Measurements from ENCODE around the gene GTF2A1L. TPM values are rescaled to one million over a fixed set of nuclear protein-coding genes. Genes with fewer than 3 reads are reported as not detected.
"Not testable (repeated sequence)": the region's sequence is repeated elsewhere in the genome, so short reads cannot be mapped to it uniquely, and the experiment has no call there.

GTF2A1L gene
- total and polyA plus RNA-seq, 4 experiments from 2014 or later, result not detected

- no peak overlapping the region for H3K27ac ChIP-seq (ENCODE audit: low read depth, low read length)
- no peaks in the 10 kb centered on the region for H3K27me3 ChIP-seq (ENCODE audit: insufficient read depth, low read length)
- no peaks in the 10 kb centered on the region for H3K4me1 ChIP-seq (ENCODE audit: insufficient read depth, low read length)
- no peak overlapping the region for H3K27ac Mint-ChIP-seq
- no peak overlapping the region for H3K4me3 ChIP-seq (ENCODE audit: low read length in 2 of 2)
- no peaks in the 10 kb centered on the region for H3K36me3 Mint-ChIP-seq
- POLR2A ChIA-PET (ENCODE audit: partially characterized antibody), result no interaction called here
- H3K27me3 Mint-ChIP-seq, result peaks cover 9% of the 10 kb centered on the region in 2 donors
- no peak for DNase-seq
- no peaks in the 10 kb centered on the region for H3K36me3 ChIP-seq (ENCODE audit: insufficient read depth, low read length)
- H3K9me3 Mint-ChIP-seq, result no peaks in the 10 kb centered on the region
- intact Hi-C loops (cut with micrococcal nuclease), result loop anchor here (10.0 kb wide), 1 partner anchor 1537 kb away; no protein-coding TSS in a partner anchor
- no peak overlapping the region for H3K4me3 Mint-ChIP-seq
- H3K9me3 ChIP-seq (ENCODE audit: control insufficient read depth in 1 of 2, low read length in 2 of 2), result no peaks in the 10 kb centered on the region
- CTCF ChIA-PET (ENCODE audit: partially characterized antibody), result no interaction called here
- no peaks in the 10 kb centered on the region for H3K4me1 Mint-ChIP-seq
Measured at GRCh38 chr2:48607307-48608014, 10.2 kb upstream of the GTF2A1L start.

GRCh38 chr2:48613211-48613610, 4.4 kb upstream of the GTF2A1L start:
- CTCF ChIA-PET (ENCODE audit: partially characterized antibody), result no interaction called here
- H3K4me1 ChIP-seq (ENCODE audit: insufficient read depth, low read length), result no peaks in the 10 kb centered on the region
- Mint-ChIP-seq H3K9me3 (peaks cover 0 to 7% (median 0%) of the 10 kb centered on the region in 8 donors), H3K27me3 (peaks cover 9 to 16% of the 10 kb centered on the region in 2 donors), H3K27ac (no peak overlapping the region), H3K4me1 (no peaks in the 10 kb centered on the region), H3K4me3 (no peak overlapping the region), H3K36me3 (no peaks in the 10 kb centered on the region)
- no peaks in the 10 kb centered on the region for H3K36me3 ChIP-seq (ENCODE audit: insufficient read depth, low read length)
- POLR2A ChIA-PET (ENCODE audit: partially characterized antibody), result no interaction called here
- no peak overlapping the region for H3K27ac ChIP-seq (ENCODE audit: low read depth, low read length)
- intact Hi-C loops (cut with micrococcal nuclease), result no loop called here
- no peaks in the 10 kb centered on the region for H3K27me3 ChIP-seq (ENCODE audit: insufficient read depth, low read length)
- no peaks in the 10 kb centered on the region for H3K9me3 ChIP-seq (ENCODE audit: control insufficient read depth in 1 of 2, low read length in 2 of 2)
- no peak for DNase-seq
- no peak overlapping the region for H3K4me3 ChIP-seq (ENCODE audit: low read length in 2 of 2)

- H3K4me1 ChIP-seq (ENCODE audit: insufficient read depth, low read length); DNase-seq; H3K27ac ChIP-seq (ENCODE audit: low read depth, low read length); CTCF ChIA-PET (ENCODE audit: partially characterized antibody); H3K27ac Mint-ChIP-seq; H3K27me3 ChIP-seq (ENCODE audit: insufficient read depth, low read length); H3K36me3 ChIP-seq (ENCODE audit: insufficient read depth, low read length); H3K4me3 Mint-ChIP-seq; H3K4me1 Mint-ChIP-seq; H3K36me3 Mint-ChIP-seq; H3K9me3 Mint-ChIP-seq; H3K4me3 ChIP-seq (ENCODE audit: low read length in 2 of 2); H3K9me3 ChIP-seq (ENCODE audit: control insufficient read depth in 1 of 2, low read length in 2 of 2); intact Hi-C loops (cut with micrococcal nuclease); POLR2A ChIA-PET (ENCODE audit: partially characterized antibody): not testable (repeated sequence)
- H3K27me3 Mint-ChIP-seq, result peaks cover 10 to 15% of the 10 kb centered on the region in 2 donors
Measured at GRCh38 chr2:48614581-48614980, 3.1 kb upstream of the GTF2A1L start.

- Mint-ChIP-seq H3K36me3 (no peaks in the 10 kb centered on the region), H3K27me3 (peaks cover 2 to 6% of the 10 kb centered on the region in 2 donors), H3K27ac (no peak overlapping the region), H3K9me3 (peaks cover 0 to 2% (median 0%) of the 10 kb centered on the region in 8 donors), H3K4me1 (no peaks in the 10 kb centered on the region), H3K4me3 (no peak overlapping the region)
- no peaks in the 10 kb centered on the region for H3K27me3 ChIP-seq (ENCODE audit: insufficient read depth, low read length)
- H3K36me3 ChIP-seq (ENCODE audit: insufficient read depth, low read length), result no peaks in the 10 kb centered on the region
- no peak overlapping the region for H3K4me3 ChIP-seq (ENCODE audit: low read length in 2 of 2)
- no peaks in the 10 kb centered on the region for H3K9me3 ChIP-seq (ENCODE audit: control insufficient read depth in 1 of 2, low read length in 2 of 2)
- DNase-seq, result no peak
- no peaks in the 10 kb centered on the region for H3K4me1 ChIP-seq (ENCODE audit: insufficient read depth, low read length)
- ChIA-PET CTCF (ENCODE audit: partially characterized antibody) (no interaction called here), POLR2A (ENCODE audit: partially characterized antibody) (no interaction called here)
- H3K27ac ChIP-seq (ENCODE audit: low read depth, low read length), result no peak overlapping the region
- intact Hi-C loops (cut with micrococcal nuclease), result no loop called here
Measured at GRCh38 chr2:48619526-48619925, 1.9 kb downstream of the GTF2A1L start.

GRCh38 chr2:48620604-48621003, 2.9 kb downstream of the GTF2A1L start:
- no peak overlapping the region for H3K27ac Mint-ChIP-seq
- CTCF ChIA-PET (ENCODE audit: partially characterized antibody), result no interaction called here
- Histone ChIP-seq H3K4me1 (ENCODE audit: insufficient read depth, low read length) (no peaks in the 10 kb centered on the region), H3K27ac (ENCODE audit: low read depth, low read length) (no peak overlapping the region), H3K4me3 (ENCODE audit: low read length in 2 of 2) (no peak overlapping the region), H3K27me3 (ENCODE audit: insufficient read depth, low read length) (no peaks in the 10 kb centered on the region), H3K36me3 (ENCODE audit: insufficient read depth, low read length) (no peaks in the 10 kb centered on the region), H3K9me3 (ENCODE audit: control insufficient read depth in 1 of 2, low read length in 2 of 2) (no peaks in the 10 kb centered on the region)
- intact Hi-C loops (cut with micrococcal nuclease), result no loop called here
- H3K27me3 Mint-ChIP-seq, result peaks cover 2 to 6% of the 10 kb centered on the region in 2 donors
- H3K4me1 Mint-ChIP-seq, result no peaks in the 10 kb centered on the region
- peaks cover 0 to 1% (median 0%) of the 10 kb centered on the region in 8 donors for H3K9me3 Mint-ChIP-seq
- DNase-seq, result no peak
- POLR2A ChIA-PET (ENCODE audit: partially characterized antibody), result no interaction called here
- no peak overlapping the region for H3K4me3 Mint-ChIP-seq
- H3K36me3 Mint-ChIP-seq, result no peaks in the 10 kb centered on the region

- H3K27ac Mint-ChIP-seq; CTCF ChIA-PET (ENCODE audit: partially characterized antibody); H3K36me3 Mint-ChIP-seq: not testable (repeated sequence)
Measured at GRCh38 chr2:48622691-48623090, 5.0 kb downstream of the GTF2A1L start.

GRCh38 chr2:48624696-48625095, 7.0 kb downstream of the GTF2A1L start:
- H3K4me1 ChIP-seq (ENCODE audit: insufficient read depth, low read length), result no peaks in the 10 kb centered on the region
- no peak for DNase-seq
- H3K9me3 Mint-ChIP-seq, result peaks cover 0 to 12% (median 4%) of the 10 kb centered on the region in 8 donors
- ChIA-PET CTCF (ENCODE audit: partially characterized antibody) (no interaction called here), POLR2A (ENCODE audit: partially characterized antibody) (no interaction called here)
- intact Hi-C loops (cut with micrococcal nuclease), result no loop called here
- H3K27ac Mint-ChIP-seq, result no peak overlapping the region
- H3K27me3 ChIP-seq (ENCODE audit: insufficient read depth, low read length), result no peaks in the 10 kb centered on the region
- no peak overlapping the region for H3K4me3 ChIP-seq (ENCODE audit: low read length in 2 of 2)
- H3K9me3 ChIP-seq (ENCODE audit: control insufficient read depth in 1 of 2, low read length in 2 of 2), result no peaks in the 10 kb centered on the region
- H3K4me3 Mint-ChIP-seq, result no peak overlapping the region
- H3K27ac ChIP-seq (ENCODE audit: low read depth, low read length), result no peak overlapping the region
- no peaks in the 10 kb centered on the region for H3K36me3 ChIP-seq (ENCODE audit: insufficient read depth, low read length)
- no peaks in the 10 kb centered on the region for H3K4me1 Mint-ChIP-seq
- peaks cover 0 to 6% of the 10 kb centered on the region in 2 donors for H3K27me3 Mint-ChIP-seq
- no peaks in the 10 kb centered on the region for H3K36me3 Mint-ChIP-seq

More at GRCh38 chr2:48622691-48623090, 5.0 kb downstream of the GTF2A1L start:
- H3K27me3 ChIP-seq (ENCODE audit: insufficient read depth, low read length); H3K27me3 Mint-ChIP-seq; H3K4me3 Mint-ChIP-seq; POLR2A ChIA-PET (ENCODE audit: partially characterized antibody); H3K4me1 Mint-ChIP-seq; DNase-seq; H3K27ac ChIP-seq (ENCODE audit: low read depth, low read length); H3K4me1 ChIP-seq (ENCODE audit: insufficient read depth, low read length); H3K36me3 ChIP-seq (ENCODE audit: insufficient read depth, low read length); H3K9me3 ChIP-seq (ENCODE audit: control insufficient read depth in 1 of 2, low read length in 2 of 2); H3K4me3 ChIP-seq (ENCODE audit: low read length in 2 of 2): not testable (repeated sequence)
- peaks cover 0 to 12% (median 4%) of the 10 kb centered on the region in 8 donors for H3K9me3 Mint-ChIP-seq
- intact Hi-C loops (cut with micrococcal nuclease), result loop anchor here (1.0 kb wide), 1 partner anchor 9 kb away; no protein-coding TSS in a partner anchor

Measured in CD4-positive, alpha-beta memory T cell (primary cell).